ENCODE measurements around the gene SMCO3.
"Not testable (repeated sequence)": the region's sequence is repeated elsewhere in the genome, so short reads cannot be mapped to it uniquely, and the experiment has no call there.

SMCO3 gene

DNA sequence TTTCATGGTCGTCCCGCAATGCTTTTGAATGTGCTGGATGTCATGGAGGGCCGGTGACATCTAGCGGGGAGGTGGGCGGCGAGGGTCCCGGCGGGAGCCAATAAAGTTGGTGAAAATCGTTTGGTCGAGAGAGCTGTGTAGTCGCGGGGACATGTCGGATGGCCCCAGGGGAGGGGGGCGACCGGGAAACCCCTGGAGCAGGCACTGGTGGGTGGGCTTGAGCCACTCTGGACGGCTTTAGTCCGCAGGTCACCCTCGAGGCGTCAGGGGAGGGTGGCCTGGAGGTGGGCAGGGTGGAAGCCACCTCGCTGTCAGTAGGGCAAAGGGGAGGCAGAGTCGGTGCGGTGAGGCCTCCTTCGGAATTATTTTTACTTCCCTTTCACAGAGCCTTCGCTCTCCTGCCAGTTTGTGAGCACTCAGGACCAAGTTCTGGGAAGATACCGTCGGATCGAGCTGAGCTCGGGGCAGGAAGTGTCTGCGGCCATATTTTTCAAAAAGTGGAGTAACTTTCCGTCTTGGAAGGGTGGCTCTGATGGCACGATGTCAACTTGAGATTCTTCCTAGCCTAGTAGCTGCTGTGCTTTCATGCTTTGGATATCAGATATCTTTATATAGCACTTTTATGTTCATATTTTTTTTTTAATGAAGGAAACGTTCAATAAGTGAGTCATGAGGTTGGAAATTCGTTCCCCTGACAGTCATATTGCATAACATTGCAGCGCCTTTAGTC, 38.9 kb downstream of the SMCO3 start:
- peak; percentile 69 for DNase-seq (ENCODE audit: low read depth)

DNA sequence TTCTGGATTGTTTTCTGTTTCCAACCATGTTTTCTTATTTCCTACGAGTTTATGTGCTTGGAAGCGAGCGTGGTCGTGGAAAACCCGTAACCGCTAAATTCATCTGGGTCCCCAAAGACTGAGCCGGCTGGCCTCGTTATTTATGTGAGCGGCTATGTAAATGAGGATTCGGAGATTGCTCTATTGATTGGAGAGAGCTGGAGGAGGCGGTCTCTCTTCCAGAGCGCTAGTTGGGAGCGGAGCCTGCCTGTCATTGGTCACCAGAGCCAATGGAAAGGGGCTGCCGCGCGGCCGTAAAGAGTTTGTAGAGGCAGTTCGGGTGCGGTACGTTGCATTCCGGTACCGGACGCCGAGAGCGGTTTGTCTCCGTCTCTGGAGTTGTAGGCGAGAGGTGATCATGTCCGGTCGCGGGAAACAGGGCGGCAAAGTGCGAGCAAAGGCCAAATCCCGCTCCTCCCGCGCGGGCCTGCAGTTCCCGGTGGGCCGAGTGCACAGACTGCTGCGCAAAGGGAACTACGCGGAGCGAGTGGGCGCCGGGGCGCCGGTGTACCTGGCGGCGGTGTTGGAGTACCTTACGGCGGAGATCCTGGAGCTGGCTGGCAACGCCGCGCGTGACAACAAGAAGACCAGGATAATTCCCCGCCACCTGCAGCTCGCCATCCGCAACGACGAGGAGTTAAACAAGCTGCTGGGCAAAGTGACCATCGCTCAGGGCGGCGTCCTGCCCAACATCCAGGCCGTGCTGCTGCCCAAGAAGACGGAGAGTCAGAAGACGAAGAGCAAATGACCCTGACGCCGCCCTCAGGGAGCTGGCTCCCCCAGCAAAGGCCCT, 39.7 kb downstream of the SMCO3 start:
- peak; percentile 76 for DNase-seq (ENCODE audit: low read depth)

DNA sequence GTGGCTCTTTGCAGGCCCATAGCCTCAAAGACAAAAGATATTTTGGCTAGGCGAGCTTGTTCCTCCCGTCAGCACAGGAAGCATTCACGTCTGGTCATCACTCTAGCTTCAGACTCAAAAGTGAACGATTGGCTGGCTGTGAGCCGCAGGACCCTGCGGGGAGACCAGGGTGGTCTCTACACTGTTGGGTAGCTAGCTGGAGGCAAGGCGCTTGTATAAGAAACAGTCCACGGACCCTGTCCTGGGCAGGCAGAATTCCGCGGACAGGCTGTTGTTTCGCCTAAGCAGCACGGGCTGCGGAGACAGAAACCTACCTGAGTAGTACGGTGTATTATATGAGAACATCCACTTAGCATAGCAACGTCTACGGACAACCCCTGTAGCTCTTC, 40.3 kb downstream of the SMCO3 start:
- no peak for DNase-seq (ENCODE audit: low read depth)

DNA sequence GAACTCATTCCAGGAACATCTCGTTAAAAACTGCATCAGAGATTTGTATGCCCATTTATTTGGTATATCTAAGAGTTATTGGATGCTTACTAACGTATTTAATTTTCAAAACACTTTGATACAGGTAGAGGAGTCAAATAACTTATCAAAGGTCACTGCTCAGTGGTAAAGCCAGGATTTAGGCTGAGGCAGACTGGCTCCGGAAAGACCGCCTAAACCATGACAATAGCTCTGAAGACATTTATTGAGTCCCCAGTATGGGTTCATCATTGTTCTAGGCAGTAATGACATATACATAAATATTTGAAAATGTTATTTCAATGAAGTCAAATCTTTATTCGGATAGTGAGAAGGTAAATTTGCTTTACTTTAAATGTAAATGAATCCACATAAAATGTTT, 41.0 kb downstream of the SMCO3 start:
- no peak for DNase-seq (ENCODE audit: low read depth)

DNA sequence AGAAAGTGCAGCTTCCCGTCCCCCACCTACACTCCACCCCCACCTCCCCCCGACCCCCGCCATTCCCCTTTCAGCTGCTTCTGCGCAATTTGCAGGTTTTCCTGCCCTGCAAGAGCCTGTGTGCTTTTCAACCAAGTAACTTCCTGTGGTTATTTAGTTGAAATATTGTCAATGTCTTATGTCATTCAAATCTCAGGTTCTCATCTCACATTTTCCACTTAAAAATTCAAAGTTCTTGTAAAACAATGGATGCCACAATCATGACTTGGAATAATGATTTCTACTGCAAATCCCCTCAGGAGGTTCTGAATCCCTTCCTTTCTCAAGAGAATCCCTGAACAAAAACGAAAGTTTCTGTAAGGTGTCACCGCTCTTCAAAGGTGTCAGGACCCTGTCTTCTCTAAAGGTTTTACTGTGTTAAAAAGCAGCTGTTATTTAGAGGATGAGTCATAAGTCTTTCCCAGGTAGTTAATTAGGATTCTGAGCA, 42.3 kb downstream of the SMCO3 start:
- no peak for DNase-seq (ENCODE audit: low read depth)

DNA sequence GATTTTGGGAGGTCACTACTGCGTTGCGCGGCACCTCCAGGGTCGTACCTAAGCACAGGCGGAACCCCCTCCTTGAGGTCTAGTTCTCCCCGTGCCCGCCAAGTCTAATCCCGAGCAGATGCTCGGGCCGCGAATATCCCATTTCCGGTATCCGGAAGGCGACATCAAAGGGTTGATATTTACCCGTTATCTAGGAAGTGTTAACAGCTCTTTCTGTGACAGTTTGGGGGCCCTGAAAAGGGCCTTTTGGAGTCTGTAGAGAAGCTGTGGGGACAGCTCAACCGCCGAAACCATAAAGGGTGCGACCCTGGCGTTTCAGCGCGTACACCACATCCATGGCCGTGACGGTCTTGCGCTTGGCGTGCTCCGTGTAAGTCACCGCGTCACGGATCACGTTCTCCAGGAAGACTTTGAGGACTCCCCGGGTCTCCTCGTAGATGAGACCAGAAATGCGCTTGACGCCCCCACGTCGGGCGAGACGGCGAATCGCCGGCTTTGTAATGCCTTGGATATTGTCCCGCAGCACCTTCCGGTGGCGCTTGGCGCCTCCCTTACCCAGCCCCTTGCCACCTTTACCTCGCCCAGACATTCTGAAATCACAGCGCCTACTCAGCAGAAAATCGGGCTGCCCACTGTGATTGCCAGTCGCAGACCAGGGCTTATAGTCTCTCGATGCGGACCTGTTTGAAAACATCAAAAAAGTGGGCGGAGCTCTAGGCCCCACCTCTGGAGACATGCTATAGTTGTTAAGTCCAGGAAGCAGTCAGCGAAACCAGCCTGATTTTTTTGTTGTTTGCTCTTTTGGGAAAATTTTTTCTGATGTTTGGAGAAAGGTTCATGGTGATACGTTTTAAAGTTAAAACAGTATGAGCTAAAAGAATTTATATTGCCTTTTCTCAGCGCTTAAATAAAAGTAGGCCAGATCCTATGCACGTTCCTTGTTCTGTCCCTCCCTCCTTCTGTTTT, 43.2 kb downstream of the SMCO3 start:
- DNase-seq (ENCODE audit: low read depth) = peak; percentile 93

DNA sequence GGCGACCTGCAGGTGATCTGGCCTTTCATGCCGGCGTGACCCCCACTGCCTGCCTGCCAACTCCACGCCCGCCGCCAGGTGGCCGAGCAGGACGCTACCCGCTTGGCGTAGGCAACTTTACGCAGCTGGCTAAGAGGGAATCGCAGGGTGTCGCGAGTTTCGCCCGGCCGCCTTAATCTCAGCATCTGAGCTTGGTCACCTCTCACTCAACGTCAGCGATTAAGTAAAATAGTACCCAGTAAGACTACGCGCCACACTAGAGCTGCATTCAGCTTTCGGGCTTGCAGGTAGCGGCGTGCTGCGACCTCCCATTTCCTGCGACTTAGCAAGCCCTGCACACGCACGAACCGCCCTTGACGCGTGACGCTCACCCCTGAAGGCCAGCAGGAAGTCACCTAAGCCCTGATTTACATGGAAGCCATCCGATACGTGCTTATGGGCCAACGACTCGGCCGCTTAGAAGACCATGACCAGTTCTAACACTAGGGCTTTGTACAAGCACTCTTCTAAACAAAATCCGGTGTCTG, 44.0 kb downstream of the SMCO3 start:
- peak; percentile 80 for DNase-seq (ENCODE audit: low read depth)

DNA sequence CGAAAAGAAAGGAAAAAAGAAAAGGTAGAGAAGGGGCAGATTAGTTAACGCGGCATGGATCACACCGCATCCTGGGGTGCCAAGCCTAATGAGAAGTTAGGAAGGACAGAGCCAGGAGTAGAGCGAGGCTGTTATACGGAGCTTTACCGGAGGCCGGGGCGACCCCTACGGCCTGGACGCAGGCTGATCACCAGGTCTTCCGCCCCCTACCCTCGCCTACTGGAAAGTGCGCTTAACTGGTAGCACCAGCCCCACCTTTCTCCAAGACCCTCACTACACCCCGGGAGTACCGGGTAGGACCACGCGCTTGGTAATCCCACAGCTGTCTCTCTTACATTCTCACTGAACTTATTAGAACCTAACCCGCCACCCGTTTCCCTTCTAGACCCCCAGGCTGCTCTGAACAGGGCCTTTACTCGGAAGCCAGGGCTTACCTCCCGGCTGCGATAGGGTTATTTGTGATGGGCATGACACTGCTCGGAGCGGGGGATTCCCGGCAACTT, 44.5 kb downstream of the SMCO3 start:
- DNase-seq (ENCODE audit: low read depth) = no peak

DNA sequence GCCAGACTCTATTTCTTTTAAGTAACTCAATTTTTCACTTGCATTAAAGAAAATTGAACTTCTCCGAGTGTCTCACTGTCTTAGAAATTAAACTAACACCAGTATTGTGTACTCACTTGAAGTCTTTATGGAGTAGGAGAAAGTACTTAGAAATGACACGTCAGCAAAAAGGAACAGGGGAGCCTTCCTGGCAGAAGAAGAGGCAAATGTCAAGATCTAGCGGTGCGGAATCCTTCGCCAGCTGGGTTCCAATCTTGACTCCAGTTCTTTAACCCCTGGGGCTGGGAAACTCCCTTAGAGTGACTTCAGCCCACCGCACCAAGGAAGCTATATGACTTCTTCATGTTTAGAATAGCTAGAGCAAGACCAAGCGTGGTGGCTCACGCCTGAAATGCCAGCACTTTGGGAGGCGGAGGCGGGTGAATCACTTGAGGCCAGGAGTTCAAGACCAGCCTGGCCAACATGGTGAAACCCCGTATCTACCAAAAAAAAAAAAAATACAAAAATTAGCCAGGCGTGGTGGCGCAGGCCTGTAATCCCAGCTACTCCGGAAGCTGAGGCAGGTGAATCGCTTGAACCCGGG, 45.1 kb downstream of the SMCO3 start:
- no peak for DNase-seq (ENCODE audit: low read depth)

DNA sequence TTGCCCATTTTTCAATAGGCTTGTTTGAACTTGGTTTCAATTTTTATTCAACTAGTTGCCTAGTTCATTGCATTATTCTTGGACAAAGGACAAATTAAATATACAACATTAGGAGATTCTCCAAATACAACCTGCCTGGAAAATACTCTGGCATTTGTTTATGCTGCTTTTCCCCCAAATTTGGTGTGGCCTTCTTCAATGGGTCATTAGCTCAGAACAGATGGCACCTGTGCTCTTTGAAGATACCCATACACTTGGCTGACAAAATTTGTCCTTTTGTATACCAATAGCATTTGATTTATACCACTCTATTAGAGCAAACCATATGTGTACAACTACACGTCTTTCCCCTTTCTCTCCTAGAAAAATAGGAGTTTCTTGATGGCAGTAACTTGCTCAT, 46.4 kb downstream of the SMCO3 start:
- DNase-seq (ENCODE audit: low read depth) = no peak

DNA sequence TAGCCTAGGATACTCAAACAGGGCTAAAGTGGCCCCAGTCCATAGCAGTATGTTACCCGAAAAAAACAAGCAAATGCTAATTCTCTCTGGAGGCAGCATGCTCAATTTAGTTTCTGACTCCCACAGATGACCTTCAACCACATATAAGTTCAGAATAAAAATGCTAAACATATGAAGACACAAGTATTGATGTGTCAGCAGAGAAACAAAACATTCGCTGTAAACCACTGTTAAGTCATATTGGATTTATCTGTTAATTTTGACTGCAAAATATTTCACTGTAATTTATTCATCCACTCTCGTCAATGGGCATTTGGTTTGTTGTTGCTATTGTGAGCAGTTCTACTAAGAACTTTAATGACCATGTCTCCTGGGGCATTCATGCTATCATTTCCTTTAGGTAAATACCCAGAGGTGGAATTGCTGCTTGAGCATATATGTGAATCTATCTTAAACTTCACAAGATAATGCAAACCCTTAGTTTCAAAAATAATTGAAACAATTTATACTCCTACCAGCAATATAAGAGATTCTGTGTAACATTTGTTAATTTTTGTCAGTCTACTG, 47.2 kb downstream of the SMCO3 start:
- DNase-seq (ENCODE audit: low read depth) = no peak

DNA sequence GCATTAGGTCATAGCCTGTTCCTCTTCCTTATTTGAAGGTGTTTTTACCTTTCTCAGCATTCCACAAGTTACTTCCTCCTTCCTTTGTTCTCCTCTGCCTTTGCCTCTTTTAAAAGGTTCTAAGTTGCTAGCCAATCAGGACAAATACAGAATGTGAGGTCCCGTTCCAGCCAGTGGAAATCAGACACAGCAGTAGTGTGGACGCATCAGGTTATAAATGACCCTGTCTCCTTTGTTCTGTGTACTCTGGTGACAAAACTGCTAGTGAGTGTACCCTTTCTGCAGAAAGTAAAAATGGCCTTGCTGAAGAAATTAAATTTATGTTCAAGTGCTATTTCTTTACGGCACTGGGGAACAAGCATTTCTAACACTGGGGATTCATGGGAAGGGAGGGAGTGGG, 48.0 kb downstream of the SMCO3 start:
- not testable (repeated sequence) for DNase-seq (ENCODE audit: low read depth)

DNA sequence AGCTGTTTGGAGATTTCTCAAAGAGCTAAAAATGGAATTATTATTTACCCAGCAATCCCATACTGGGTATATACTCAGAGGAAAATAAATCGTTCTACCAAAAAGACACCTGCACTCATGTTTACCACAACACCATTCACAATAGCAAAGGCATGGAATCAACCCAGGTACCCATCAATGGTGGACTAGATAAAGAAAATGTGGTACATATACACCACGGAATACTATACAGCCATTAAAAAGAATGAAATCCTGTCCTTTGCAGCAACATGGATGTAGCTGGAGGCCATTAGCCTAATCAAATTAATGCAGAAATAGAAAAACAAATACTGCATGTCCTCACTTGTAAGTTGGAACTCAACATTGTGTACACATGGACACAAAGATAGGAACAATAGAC, 48.6 kb downstream of the SMCO3 start:
- DNase-seq (ENCODE audit: low read depth) = no peak

DNA sequence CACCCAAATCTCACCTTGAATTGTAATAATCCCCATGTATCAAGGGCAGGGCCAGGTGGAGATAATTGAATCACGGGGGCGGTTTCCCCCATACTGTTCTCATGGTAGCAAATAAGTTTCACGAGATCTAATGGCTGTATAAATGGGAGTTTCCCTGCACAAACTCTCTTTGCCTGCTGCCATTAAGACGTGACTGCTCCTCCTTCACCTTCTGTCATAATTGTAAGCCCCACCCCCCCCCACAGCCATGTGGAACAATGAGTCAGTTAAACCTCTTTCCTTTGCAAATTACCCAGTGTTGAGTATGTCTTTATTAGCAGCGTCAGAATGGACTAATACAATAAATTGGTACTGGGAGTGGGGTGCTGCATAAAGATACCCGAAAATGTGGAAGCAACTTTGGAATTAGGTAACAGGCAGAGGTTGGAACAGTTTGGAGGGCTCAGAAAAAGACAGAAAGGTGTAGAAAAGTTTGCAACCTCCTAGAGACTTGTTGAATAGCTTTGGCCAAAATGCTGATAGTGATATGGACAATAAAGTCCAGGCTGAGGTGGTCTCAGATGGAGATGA, 54.2 kb downstream of the SMCO3 start:
- not testable (repeated sequence) for DNase-seq (ENCODE audit: low read depth)

DNA sequence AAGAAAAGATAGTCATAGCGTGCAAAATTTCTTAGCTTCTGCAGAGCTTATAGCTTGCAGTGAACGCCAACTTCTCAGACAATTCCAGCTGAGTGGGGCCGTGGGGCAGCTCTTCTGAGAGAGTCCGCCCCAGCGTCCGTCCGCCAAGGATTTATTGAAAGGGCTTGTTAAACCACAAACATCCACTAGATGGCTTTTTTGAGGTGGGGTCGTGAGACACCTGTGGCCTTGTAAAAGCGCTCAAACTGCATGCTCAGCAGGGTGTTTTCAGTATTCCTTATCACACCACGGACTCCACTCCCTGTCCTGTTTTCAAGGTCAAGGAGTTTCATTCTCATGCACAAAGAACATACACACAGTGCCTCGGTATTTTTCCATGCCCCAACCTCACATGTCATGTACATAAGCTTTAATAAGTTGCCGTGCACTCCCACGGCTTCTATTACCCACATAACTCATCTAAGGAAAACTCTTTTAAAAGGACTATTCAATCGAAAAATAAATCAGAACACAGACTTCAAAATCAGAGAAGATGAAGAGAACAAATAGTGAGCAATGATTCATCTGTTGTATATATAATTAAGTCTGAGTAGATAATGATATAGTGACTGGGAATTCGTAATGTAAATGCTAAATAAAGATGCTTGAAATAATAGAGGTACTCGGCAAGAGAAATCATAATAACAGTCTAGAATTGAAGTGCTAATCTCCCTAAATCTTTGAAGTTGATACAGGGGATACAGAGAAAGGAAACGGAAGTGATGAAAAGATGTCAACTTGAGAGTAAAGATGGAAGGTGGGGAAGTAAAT, 57.4 kb downstream of the SMCO3 start:
- no peak for DNase-seq (ENCODE audit: low read depth)
